Ovary (tissue), 3 donors: Measurements from ENCODE around the gene ACSS1.

Experiments
- EP300 ChIP-seq: sonication (generic); formaldehyde crosslinking; IDR thresholded peaks from one replicate; pipeline ENCODE4 v1.6.1; 2017; ENCODE audit warnings: antibody characterized with exemption
- POLR2A ChIP-seq: fragments of 450-650 bp; IDR thresholded peaks from one replicate; pipeline ENCODE4 v1.6.1; 2017; ENCODE audit warnings: antibody characterized with exemption, mild to moderate bottlenecking, moderate library complexity
- TF ChIP-seq, protein P1 (sequence below), 3 donors: fragments of 450-650 bp in 2 of 3; fragments of 200-600 bp in 1 of 3; IDR thresholded peaks; one replicate each; pipeline versions ENCODE4 v1.5.1 to v1.8.0; 2016 to 2022; ENCODE audit warnings: antibody characterized with exemption in 3 of 3, mild to moderate bottlenecking in 1 of 3
- donor health status: DM: no; HTN: no; CAD: no.

GRCh38 chr20:24966317-24967012 lies 91.5 kb downstream of the ACSS1 start:
- no peak for TF ChIP-seq EP300
- TF ChIP-seq, protein P1, sequence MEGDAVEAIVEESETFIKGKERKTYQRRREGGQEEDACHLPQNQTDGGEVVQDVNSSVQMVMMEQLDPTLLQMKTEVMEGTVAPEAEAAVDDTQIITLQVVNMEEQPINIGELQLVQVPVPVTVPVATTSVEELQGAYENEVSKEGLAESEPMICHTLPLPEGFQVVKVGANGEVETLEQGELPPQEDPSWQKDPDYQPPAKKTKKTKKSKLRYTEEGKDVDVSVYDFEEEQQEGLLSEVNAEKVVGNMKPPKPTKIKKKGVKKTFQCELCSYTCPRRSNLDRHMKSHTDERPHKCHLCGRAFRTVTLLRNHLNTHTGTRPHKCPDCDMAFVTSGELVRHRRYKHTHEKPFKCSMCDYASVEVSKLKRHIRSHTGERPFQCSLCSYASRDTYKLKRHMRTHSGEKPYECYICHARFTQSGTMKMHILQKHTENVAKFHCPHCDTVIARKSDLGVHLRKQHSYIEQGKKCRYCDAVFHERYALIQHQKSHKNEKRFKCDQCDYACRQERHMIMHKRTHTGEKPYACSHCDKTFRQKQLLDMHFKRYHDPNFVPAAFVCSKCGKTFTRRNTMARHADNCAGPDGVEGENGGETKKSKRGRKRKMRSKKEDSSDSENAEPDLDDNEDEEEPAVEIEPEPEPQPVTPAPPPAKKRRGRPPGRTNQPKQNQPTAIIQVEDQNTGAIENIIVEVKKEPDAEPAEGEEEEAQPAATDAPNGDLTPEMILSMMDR (IDR thresholded peaks at IDR 0.05) = no peak
- no peak for TF ChIP-seq POLR2A
